HL-60 (cell line): Measurements from ENCODE around the gene ARF3.

ENCODE experiments used
- DNase-seq, 2 experiments: peaks; one replicate each; pipeline ENCODE4 v3.0.0-alpha.2; 2010 to 2020; ENCODE audit warnings: low read depth in 1 of 2, low spot score in 1 of 2
- H3K27ac ChIP-seq: fragments of 250-450 bp; sonication (Bioruptor Pico); replicated peaks from 2 replicates; pipeline ENCODE4 v1.5.1; 2020; ENCODE audit warnings: mild to moderate bottlenecking, moderate library complexity
- H3K27me3 ChIP-seq: fragments of 250-450 bp; sonication (Bioruptor Pico); 2 replicates; pipeline ENCODE4 v1.5.1; 2021; ENCODE audit warnings: mild to moderate bottlenecking, moderate library complexity; ENCODE audit not compliant: insufficient read depth, poor library complexity, severe bottlenecking
- H3K4me3 ChIP-seq: replicated peaks from 2 replicates; pipeline ENCODE4 v1.5.1; 2011; ENCODE audit warnings: mild to moderate bottlenecking, control low read depth, low read length; ENCODE audit not compliant: insufficient read depth
- CTCF ChIP-seq: IDR thresholded peaks from one replicate; pipeline ENCODE4 v1.5.1; 2011; ENCODE audit warnings: low read length, control low read depth, inconsistent platforms; ENCODE audit not compliant: insufficient read depth
- GABPA ChIP-seq: IDR thresholded peaks from 2 replicates; pipeline ENCODE4 v1.6.1; 2012; ENCODE audit warnings: low read depth
- POLR2AphosphoS5 ChIP-seq: IDR thresholded peaks from 2 replicates; pipeline ENCODE4 v1.6.1; 2012; ENCODE audit warnings: low read depth
- SPI1 ChIP-seq: IDR thresholded peaks from 2 replicates; pipeline ENCODE4 v1.6.1; 2012; ENCODE audit warnings: low read depth, mild to moderate bottlenecking, borderline replicate concordance
- TF ChIP-seq, protein P1 (sequence below): IDR thresholded peaks from 2 replicates; pipeline ENCODE4 v1.6.1; 2012; ENCODE audit warnings: low read depth; ENCODE audit not compliant: insufficient replicate concordance

Gene ARF3

GRCh38 chr12:48990552-48990951, 33.3 kb upstream of the ARF3 start:
- no peak overlapping the region for H3K4me3 ChIP-seq
- no peak overlapping the region for H3K27ac ChIP-seq
- DNase-seq = no peak
- no peak for TF ChIP-seq GABPA
- no peak for TF ChIP-seq SPI1
- TF ChIP-seq CTCF = no peak
- TF ChIP-seq POLR2AphosphoS5 = no peak
- TF ChIP-seq, protein P1, sequence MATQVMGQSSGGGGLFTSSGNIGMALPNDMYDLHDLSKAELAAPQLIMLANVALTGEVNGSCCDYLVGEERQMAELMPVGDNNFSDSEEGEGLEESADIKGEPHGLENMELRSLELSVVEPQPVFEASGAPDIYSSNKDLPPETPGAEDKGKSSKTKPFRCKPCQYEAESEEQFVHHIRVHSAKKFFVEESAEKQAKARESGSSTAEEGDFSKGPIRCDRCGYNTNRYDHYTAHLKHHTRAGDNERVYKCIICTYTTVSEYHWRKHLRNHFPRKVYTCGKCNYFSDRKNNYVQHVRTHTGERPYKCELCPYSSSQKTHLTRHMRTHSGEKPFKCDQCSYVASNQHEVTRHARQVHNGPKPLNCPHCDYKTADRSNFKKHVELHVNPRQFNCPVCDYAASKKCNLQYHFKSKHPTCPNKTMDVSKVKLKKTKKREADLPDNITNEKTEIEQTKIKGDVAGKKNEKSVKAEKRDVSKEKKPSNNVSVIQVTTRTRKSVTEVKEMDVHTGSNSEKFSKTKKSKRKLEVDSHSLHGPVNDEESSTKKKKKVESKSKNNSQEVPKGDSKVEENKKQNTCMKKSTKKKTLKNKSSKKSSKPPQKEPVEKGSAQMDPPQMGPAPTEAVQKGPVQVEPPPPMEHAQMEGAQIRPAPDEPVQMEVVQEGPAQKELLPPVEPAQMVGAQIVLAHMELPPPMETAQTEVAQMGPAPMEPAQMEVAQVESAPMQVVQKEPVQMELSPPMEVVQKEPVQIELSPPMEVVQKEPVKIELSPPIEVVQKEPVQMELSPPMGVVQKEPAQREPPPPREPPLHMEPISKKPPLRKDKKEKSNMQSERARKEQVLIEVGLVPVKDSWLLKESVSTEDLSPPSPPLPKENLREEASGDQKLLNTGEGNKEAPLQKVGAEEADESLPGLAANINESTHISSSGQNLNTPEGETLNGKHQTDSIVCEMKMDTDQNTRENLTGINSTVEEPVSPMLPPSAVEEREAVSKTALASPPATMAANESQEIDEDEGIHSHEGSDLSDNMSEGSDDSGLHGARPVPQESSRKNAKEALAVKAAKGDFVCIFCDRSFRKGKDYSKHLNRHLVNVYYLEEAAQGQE = no peak
- peaks cover 27% of the 10 kb centered on the region for H3K27me3 ChIP-seq

DNA sequence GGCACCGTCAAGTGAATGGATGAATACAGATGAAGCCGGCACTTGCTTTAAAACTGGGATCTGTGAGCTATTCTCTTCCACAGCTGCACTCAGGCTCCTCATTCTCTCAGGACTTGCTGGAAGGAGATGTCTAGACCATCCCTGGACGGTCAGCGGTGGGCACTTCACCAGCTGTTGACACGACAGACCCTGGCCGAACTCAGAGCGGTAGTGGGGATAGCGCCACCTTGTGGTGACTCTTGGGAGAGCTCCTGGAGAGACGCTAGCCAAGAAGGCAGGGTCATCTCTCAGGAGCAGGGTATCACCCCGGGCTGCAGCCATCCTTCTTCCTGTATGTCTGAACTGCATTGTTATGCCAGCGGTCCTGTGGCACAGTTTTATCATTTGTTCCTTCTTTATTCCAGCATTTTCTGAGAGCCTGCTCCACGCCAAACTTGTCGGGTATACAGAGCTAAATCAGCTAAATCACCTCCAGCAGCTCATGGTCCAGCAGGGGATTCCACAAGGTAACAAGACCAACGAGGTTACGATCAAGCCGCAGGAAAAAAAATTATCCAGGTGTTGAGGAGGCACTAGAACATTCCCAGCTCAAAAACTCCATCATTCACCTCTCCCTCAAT, 30.9 kb upstream of the ARF3 start:
- H3K4me3 ChIP-seq = no peak overlapping the region
- peaks cover 22% of the 10 kb centered on the region for H3K27me3 ChIP-seq
- H3K27ac ChIP-seq = no peak overlapping the region
- TF ChIP-seq CTCF (peak; percentile 94), POLR2AphosphoS5 (no peak)
- DNase-seq = peak in 1 of 2 experiments; percentile 61

- no peak for DNase-seq
- H3K27me3 ChIP-seq = peaks cover 33% of the 10 kb centered on the region
- H3K4me3 ChIP-seq = no peak overlapping the region
- H3K27ac ChIP-seq = no peak overlapping the region
- TF ChIP-seq, protein P1 = no peak
- TF ChIP-seq CTCF (no peak), POLR2AphosphoS5 (no peak), GABPA (no peak), SPI1 (no peak)
Observed at GRCh38 chr12:48986720-48987291, 29.5 kb upstream of the ARF3 start.

DNA sequence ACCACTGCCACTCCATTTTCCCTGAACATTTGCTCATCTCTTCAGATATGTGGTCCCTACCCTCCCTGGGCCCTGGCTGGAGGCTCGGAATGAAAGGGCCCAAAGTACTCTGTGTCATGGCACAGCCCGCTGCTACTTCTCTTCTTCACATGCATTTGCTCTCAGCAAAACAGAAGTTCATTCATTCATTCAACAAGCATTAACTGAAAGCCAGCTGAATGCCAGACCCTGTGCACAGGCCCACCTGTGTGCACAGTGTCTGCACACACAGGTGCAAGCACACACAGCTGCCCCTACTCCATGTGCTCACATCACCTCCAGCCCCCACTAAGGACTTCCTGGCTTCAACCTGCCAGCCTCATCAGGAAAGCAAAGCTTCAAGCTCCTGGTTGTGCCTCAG, 28.6 kb upstream of the ARF3 start:
- TF ChIP-seq POLR2AphosphoS5 (no peak), CTCF (no peak)
- H3K27ac ChIP-seq = no peak overlapping the region
- no peak for DNase-seq
- peaks cover 41% of the 10 kb centered on the region for H3K27me3 ChIP-seq
- H3K4me3 ChIP-seq = no peak overlapping the region
